Sigmoid colon (tissue), 4 donors: ENCODE results near the gene SLC30A3.

Experiments used
- EP300 ChIP-seq, 4 donors: sonication (generic); formaldehyde crosslinking; IDR thresholded peaks; one replicate each; pipeline ENCODE4 v1.6.1; 2017; ENCODE audit warnings: antibody characterized with exemption in 4 of 4
- POLR2A ChIP-seq, 2 donors: fragments of 450-650 bp; IDR thresholded peaks; one replicate each; pipeline ENCODE4 v1.6.1; 2016; ENCODE audit warnings: antibody characterized with exemption in 2 of 2, mild to moderate bottlenecking in 2 of 2, moderate library complexity in 2 of 2
- POLR2AphosphoS5 ChIP-seq, 4 donors: sonication (generic); formaldehyde crosslinking; IDR thresholded peaks; one replicate each; pipeline ENCODE4 v1.6.1; 2017; ENCODE audit warnings: antibody characterized with exemption in 4 of 4
- TF ChIP-seq, protein P1 (sequence below), 4 experiments: fragments of 450-650 bp in 3 of 4; fragments of 200-600 bp in 1 of 4; IDR thresholded peaks; one replicate each; pipeline ENCODE4 v1.5.1; 2016 to 2019; ENCODE audit warnings: antibody characterized with exemption in 4 of 4, mild to moderate bottlenecking in 3 of 4, moderate library complexity in 2 of 4

DNA sequence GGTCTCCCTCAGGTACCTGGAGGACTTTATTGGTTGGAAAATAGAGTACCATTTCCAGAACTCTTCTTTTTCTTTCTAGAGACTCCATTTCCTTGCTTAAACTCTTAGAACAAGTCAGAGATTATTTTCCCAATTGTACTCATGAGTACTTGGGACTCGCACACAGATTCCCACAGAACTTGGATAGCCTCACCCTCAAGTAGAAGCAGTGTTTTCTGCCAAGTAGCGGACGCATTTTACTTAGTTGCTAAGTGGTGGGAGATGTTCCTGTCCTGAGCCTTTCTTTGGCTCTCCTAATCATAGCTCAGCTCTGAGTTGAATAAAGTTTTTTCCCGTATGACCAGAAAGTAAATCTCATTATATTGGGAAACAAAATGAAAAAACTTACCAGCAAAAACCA, 17.2 kb downstream of the SLC30A3 start:
- TF ChIP-seq, protein P1, sequence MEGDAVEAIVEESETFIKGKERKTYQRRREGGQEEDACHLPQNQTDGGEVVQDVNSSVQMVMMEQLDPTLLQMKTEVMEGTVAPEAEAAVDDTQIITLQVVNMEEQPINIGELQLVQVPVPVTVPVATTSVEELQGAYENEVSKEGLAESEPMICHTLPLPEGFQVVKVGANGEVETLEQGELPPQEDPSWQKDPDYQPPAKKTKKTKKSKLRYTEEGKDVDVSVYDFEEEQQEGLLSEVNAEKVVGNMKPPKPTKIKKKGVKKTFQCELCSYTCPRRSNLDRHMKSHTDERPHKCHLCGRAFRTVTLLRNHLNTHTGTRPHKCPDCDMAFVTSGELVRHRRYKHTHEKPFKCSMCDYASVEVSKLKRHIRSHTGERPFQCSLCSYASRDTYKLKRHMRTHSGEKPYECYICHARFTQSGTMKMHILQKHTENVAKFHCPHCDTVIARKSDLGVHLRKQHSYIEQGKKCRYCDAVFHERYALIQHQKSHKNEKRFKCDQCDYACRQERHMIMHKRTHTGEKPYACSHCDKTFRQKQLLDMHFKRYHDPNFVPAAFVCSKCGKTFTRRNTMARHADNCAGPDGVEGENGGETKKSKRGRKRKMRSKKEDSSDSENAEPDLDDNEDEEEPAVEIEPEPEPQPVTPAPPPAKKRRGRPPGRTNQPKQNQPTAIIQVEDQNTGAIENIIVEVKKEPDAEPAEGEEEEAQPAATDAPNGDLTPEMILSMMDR (IDR thresholded peaks at IDR 0.05): no peak
- TF ChIP-seq POLR2A (IDR thresholded peaks at IDR 0.05) (no peak), POLR2AphosphoS5 (IDR thresholded peaks at IDR 0.05) (no peak), EP300 (IDR thresholded peaks at IDR 0.05) (no peak)
